Loucy (cell line): ENCODE results near the gene DCDC2B.

Experiments
- H2AFZ ChIP-seq: fragments of 200-600 bp; sonication (generic); 2 replicates; pipeline ENCODE4 v1.6.0; 2016; ENCODE audit warnings: antibody characterized with exemption, mild to moderate bottlenecking, low read length, moderate library complexity
- H3F3A ChIP-seq: fragments of 200-600 bp; 2 replicates; pipeline ENCODE4 v1.6.0; 2016; ENCODE audit warnings: antibody characterized with exemption, low read depth, mild to moderate bottlenecking
- H3K27me3 ChIP-seq: fragments of 200-600 bp; sonication (generic); 2 replicates; pipeline ENCODE4 v1.6.1; 2014; ENCODE audit warnings: low read length, mild to moderate bottlenecking; ENCODE audit not compliant: insufficient read depth, poor library complexity, severe bottlenecking
- H3K36me3 ChIP-seq: fragments of 200-600 bp; sonication (generic); 2 replicates; pipeline ENCODE4 v1.6.1; 2016; ENCODE audit warnings: low read length; ENCODE audit not compliant: insufficient read depth
- H3K4me1 ChIP-seq: fragments of 200-600 bp; sonication (generic); 2 replicates; pipeline ENCODE4 v1.5.1; 2014; ENCODE audit warnings: low read length, mild to moderate bottlenecking; ENCODE audit not compliant: insufficient read depth, poor library complexity, severe bottlenecking
- H3K4me2 ChIP-seq: fragments of 200-600 bp; sonication (generic); 2 replicates; pipeline ENCODE4 v1.6.0; 2014; ENCODE audit warnings: antibody characterized with exemption, low read length, low read depth, mild to moderate bottlenecking; ENCODE audit not compliant: poor library complexity, severe bottlenecking
- H3K4me3 ChIP-seq: fragments of 200-600 bp; sonication (generic); 2 replicates; pipeline ENCODE4 v1.5.1; 2014; ENCODE audit warnings: low read length, mild to moderate bottlenecking, mixed read lengths; ENCODE audit not compliant: poor library complexity, severe bottlenecking
- H3K79me2 ChIP-seq: fragments of 200-600 bp; sonication (generic); 2 replicates; pipeline ENCODE4 v1.6.1; 2014; ENCODE audit warnings: low read length; ENCODE audit not compliant: insufficient read depth
- H3K9ac ChIP-seq: fragments of 200-600 bp; sonication (generic); 2 replicates; pipeline ENCODE4 v1.6.0; 2014; ENCODE audit warnings: mild to moderate bottlenecking, low read depth, low read length, moderate library complexity; ENCODE audit not compliant: poor library complexity, severe bottlenecking
- H3K9me2 ChIP-seq: fragments of 200-600 bp; sonication (generic); replicated peaks from 2 replicates; pipeline ENCODE4 v1.6.1; 2016; ENCODE audit warnings: low read depth, low read length, mixed read lengths
- H3K9me3 ChIP-seq: fragments of 200-600 bp; sonication (generic); 2 replicates; pipeline ENCODE4 v1.6.1; 2014; ENCODE audit warnings: mild to moderate bottlenecking, antibody characterized with exemption, low read length, low read depth; ENCODE audit not compliant: insufficient read depth
- H4K20me1 ChIP-seq: fragments of 200-600 bp; sonication (generic); 2 replicates; pipeline ENCODE4 v1.6.0; 2014; ENCODE audit warnings: antibody characterized with exemption, low read length, mild to moderate bottlenecking; ENCODE audit not compliant: insufficient read depth, poor library complexity, severe bottlenecking
- CTCF ChIP-seq: fragments of 200-600 bp; sonication (generic); conservative IDR thresholded peaks from 2 replicates; pipeline ENCODE4 v1.5.1; 2014; ENCODE audit warnings: mild to moderate bottlenecking, antibody characterized with exemption, low read length
- EZH2phosphoT487 ChIP-seq: fragments of 200-600 bp; IDR thresholded peaks from 2 replicates; pipeline ENCODE4 v1.6.1; 2018; ENCODE audit warnings: antibody characterized with exemption, mild to moderate bottlenecking, moderate library complexity, borderline replicate concordance

The DCDC2B gene

GRCh38 chr1:32195531-32195930 lies 13.4 kb upstream of the DCDC2B start:
- H3F3A ChIP-seq, result peaks cover 7% of the 10 kb centered on the region; the same call in 1 of the 2 replicates
- peaks cover 66% of the 10 kb centered on the region for H4K20me1 ChIP-seq
- H3K27me3 ChIP-seq, result no peaks in the 10 kb centered on the region
- no peaks in the 10 kb centered on the region for H3K9me3 ChIP-seq
- peaks cover 60% of the 10 kb centered on the region; the same call in 1 of the 2 replicates for H3K36me3 ChIP-seq
- peak overlapping the region; percentile 65 for H3K4me2 ChIP-seq
- no peak overlapping the region for H3K4me3 ChIP-seq
- H3K4me1 ChIP-seq, result peaks cover 37% of the 10 kb centered on the region
- no peaks in the 10 kb centered on the region for H3K79me2 ChIP-seq
- no peaks in the 10 kb centered on the region for H3K9me2 ChIP-seq
- H2AFZ ChIP-seq, result no peak overlapping the region
- H3K9ac ChIP-seq, result no peak overlapping the region
- no peak for TF ChIP-seq EZH2phosphoT487
- no peak for TF ChIP-seq CTCF

- Histone ChIP-seq H4K20me1 (peaks cover 63% of the 10 kb centered on the region), H3K4me1 (peaks cover 37% of the 10 kb centered on the region), H3K79me2 (no peaks in the 10 kb centered on the region), H3K27me3 (no peaks in the 10 kb centered on the region), H3K4me3 (peak overlapping the region; percentile 25), H3K4me2 (peak overlapping the region; percentile 65), H3K9ac (no peak overlapping the region), H3F3A (peaks cover 7% of the 10 kb centered on the region; the same call in 1 of the 2 replicates), H3K36me3 (peaks cover 54% of the 10 kb centered on the region; the same call in 1 of the 2 replicates), H3K9me3 (no peaks in the 10 kb centered on the region), H2AFZ (no peak overlapping the region), H3K9me2 (no peaks in the 10 kb centered on the region)
- no peak for TF ChIP-seq EZH2phosphoT487
- TF ChIP-seq CTCF, result no peak
Observed at GRCh38 chr1:32195972-32196823, 12.7 kb upstream of the DCDC2B start.

DNA sequence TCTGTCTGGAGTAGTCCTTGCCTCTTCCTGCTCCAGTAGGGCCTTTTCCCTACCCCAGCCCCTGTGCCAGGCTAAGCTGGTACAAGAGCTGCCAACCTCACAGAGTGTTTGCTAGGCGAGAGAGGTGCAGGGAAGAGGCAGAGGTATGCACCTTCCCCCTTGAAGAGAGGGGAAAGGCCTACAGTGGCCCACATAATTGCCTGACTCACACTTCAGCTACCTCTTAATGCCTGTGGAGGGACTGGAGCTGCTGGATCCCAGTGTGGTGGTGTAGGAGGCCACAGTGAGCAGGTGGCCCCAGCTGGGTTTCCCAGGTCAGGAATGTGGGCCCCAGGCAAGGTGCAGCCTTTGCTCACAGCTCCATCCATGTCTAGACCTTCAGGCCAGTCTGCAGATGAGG lies 11.8 kb upstream of the DCDC2B start:
- peaks cover 54% of the 10 kb centered on the region for H4K20me1 ChIP-seq
- no peaks in the 10 kb centered on the region for H3K9me3 ChIP-seq
- peaks cover 43% of the 10 kb centered on the region for H3K4me1 ChIP-seq
- no peak overlapping the region for H2AFZ ChIP-seq
- peak overlapping the region; percentile 65 for H3K4me2 ChIP-seq
- no peaks in the 10 kb centered on the region for H3K27me3 ChIP-seq
- H3K9me2 ChIP-seq, result no peaks in the 10 kb centered on the region
- H3K36me3 ChIP-seq, result peaks cover 46% of the 10 kb centered on the region; the same call in 1 of the 2 replicates
- no peak overlapping the region for H3K4me3 ChIP-seq
- peaks cover 7% of the 10 kb centered on the region; the same call in 1 of the 2 replicates for H3F3A ChIP-seq
- H3K79me2 ChIP-seq, result peaks cover 5% of the 10 kb centered on the region; the same call in 1 of the 2 replicates
- no peak overlapping the region for H3K9ac ChIP-seq
- TF ChIP-seq CTCF (no peak), EZH2phosphoT487 (no peak)
